Panc1 (cell line): ENCODE data around the gene NEK6. TPM values are rescaled to one million over a fixed set of nuclear protein-coding genes. Genes with fewer than 3 reads are reported as not detected.

ENCODE experiments used
- ATAC-seq: fragments of 200-7000 bp; cut with Tn5 transposase; 2 replicates; pipeline ENCODE4 v1.9.1; 2020; ENCODE audit warnings: mild to moderate bottlenecking, moderate library complexity
- BruUV-seq: library from RNA; stranded (reverse); fragments of 400-500 nt; replicated peaks from 2 replicates; lab custom pipeline; 2021; lab: Mats Ljungman, UMichigan
- CTCF ChIA-PET: fragments of 300-600 bp; sonication (Branson Sonifier 250); formaldehyde crosslinking; loops from one replicate; lab custom pipeline; 2022; ENCODE audit warnings: antibody characterized with exemption; lab: Charles Lee
- POLR2A ChIA-PET: fragments of 300-600 bp; sonication (Branson Sonifier 250); formaldehyde crosslinking; loops from one replicate; lab custom pipeline; 2022; ENCODE audit warnings: antibody characterized with exemption; lab: Charles Lee
- DNase-seq: peaks from one replicate; pipeline ENCODE4 v3.0.0-alpha.2; 2010; ENCODE audit warnings: low read depth, low spot score
- H3K27ac ChIP-seq: 2 replicates; pipeline ENCODE4 v1.5.1; 2011; ENCODE audit warnings: mild to moderate bottlenecking, low read length, inconsistent platforms
- H3K27me3 ChIP-seq: fragments of 200-500 bp; sonication (Bioruptor generic); 2 replicates; pipeline ENCODE4 v1.6.0; 2014; ENCODE audit warnings: low read length, inconsistent platforms; ENCODE audit not compliant: control insufficient read depth, insufficient read depth
- H3K36me3 ChIP-seq: fragments of 200-500 bp; sonication (Bioruptor generic); 2 replicates; pipeline ENCODE4 v1.5.1; 2014; ENCODE audit warnings: inconsistent platforms, mild to moderate bottlenecking, low read length, moderate library complexity; ENCODE audit not compliant: control insufficient read depth, insufficient read depth
- H3K4me1 ChIP-seq: 2 replicates; pipeline ENCODE4 v1.5.1; 2011; ENCODE audit warnings: inconsistent platforms, mild to moderate bottlenecking, low read length, moderate library complexity; ENCODE audit not compliant: control insufficient read depth, insufficient read depth
- H3K4me3 ChIP-seq, 2 experiments: 2 replicates each; pipeline ENCODE4 v1.5.1; 2011 to 2012; ENCODE audit warnings: low read depth in 2 of 2, low read length in 2 of 2, mild to moderate bottlenecking in 2 of 2, inconsistent platforms in 1 of 2, moderate library complexity in 1 of 2
- H3K9me3 ChIP-seq: fragments of 200-500 bp; sonication (Bioruptor generic); 2 replicates; pipeline ENCODE4 v1.5.1; 2014; ENCODE audit warnings: low read depth, mild to moderate bottlenecking, inconsistent platforms, low read length, moderate library complexity; ENCODE audit not compliant: control insufficient read depth, insufficient read depth
- POLR2AphosphoS5 ChIP-seq: IDR thresholded peaks from 2 replicates; pipeline ENCODE4 v1.6.1; 2012; ENCODE audit warnings: mild to moderate bottlenecking, low read depth, low read length, moderate library complexity
- REST ChIP-seq, 2 experiments: IDR thresholded peaks; 2 replicates each; pipeline ENCODE4 v1.6.1; 2011 to 2012; ENCODE audit warnings: low read depth in 2 of 2, control low read depth in 1 of 2, low read length in 1 of 2, mild to moderate bottlenecking in 1 of 2, moderate library complexity in 1 of 2; ENCODE audit not compliant: insufficient read depth in 1 of 2
- SIN3A ChIP-seq: IDR thresholded peaks from 2 replicates; pipeline ENCODE4 v1.6.1; 2012; ENCODE audit warnings: low read depth, mild to moderate bottlenecking, low read length, moderate library complexity, borderline replicate concordance; ENCODE audit not compliant: insufficient read depth
- TCF7L2 ChIP-seq: IDR thresholded peaks from 2 replicates; pipeline ENCODE4 v1.6.1; 2011; ENCODE audit warnings: mild to moderate bottlenecking, low read depth, low read length, inconsistent platforms
- in situ Hi-C: cut with HindIII; loops from 2 replicates; pipeline ENCODE4 v1.10.0; 2016; ENCODE audit warnings: low sequenced_read_pairs, low pct_unique_long_range_greater_than_20kb
- intact Hi-C: fragments of 100-400 bp; cut with micrococcal nuclease; formaldehyde crosslinking; loops from one replicate; pipeline ENCODE4 v1.10.0; 2022; ENCODE audit not compliant: unreplicated experiment
- total RNA-seq: library from RNA; stranded (reverse); gene quantifications from one replicate; pipeline ENCODE4 v1.2.1, GENCODE V29; 2021; ENCODE audit not compliant: unreplicated experiment
- TF ChIP-seq, protein P1 (sequence below): fragments of 450-650 bp; IDR thresholded peaks from 2 replicates; pipeline ENCODE4 v1.5.1; 2017; ENCODE audit warnings: mild to moderate bottlenecking

NEK6 gene
- total RNA-seq, 1 experiment from 2014 or later: 56.3 TPM

DNA sequence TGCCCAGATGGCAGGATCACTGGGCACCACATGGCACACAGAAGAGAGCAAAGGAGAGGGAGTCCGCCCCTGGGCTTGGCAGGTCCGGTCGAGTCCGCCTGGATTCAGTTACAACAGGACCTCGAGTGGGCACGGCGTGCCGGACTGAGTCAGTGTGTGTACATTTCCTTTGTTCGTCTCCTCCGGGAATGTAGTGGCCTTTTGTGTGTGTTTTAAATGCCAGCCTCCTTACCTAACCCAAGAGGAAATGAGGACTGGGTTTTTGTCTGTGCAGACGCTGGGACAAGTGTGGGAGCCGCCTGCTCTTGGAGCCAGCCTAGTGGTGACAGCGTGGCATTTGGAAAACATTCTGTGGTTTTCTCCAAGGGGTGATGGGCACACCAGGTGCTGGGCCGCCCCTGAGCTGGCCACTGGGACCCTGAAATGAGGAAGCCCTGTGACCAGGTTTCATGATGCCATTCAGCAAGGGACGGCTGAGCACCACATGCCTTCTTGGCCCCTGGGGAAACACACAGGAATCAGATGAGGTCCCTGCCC is 9.6 kb downstream of the NEK6 start:
- DNase-seq: no peak
- CTCF ChIA-PET: no interaction called here
- H3K27ac ChIP-seq: peak overlapping the region; percentile 87
- in situ Hi-C loops (no loop called here), intact Hi-C loops (no loop called here)
- H3K27me3 ChIP-seq: no peaks in the 10 kb centered on the region
- ATAC-seq: peak; percentile 62
- POLR2A ChIA-PET: no interaction called here
- no TSS peak for BruUV-seq
- no peaks in the 10 kb centered on the region for H3K36me3 ChIP-seq
- H3K4me1 ChIP-seq: peaks cover 81% of the 10 kb centered on the region
- TF ChIP-seq, protein P1, sequence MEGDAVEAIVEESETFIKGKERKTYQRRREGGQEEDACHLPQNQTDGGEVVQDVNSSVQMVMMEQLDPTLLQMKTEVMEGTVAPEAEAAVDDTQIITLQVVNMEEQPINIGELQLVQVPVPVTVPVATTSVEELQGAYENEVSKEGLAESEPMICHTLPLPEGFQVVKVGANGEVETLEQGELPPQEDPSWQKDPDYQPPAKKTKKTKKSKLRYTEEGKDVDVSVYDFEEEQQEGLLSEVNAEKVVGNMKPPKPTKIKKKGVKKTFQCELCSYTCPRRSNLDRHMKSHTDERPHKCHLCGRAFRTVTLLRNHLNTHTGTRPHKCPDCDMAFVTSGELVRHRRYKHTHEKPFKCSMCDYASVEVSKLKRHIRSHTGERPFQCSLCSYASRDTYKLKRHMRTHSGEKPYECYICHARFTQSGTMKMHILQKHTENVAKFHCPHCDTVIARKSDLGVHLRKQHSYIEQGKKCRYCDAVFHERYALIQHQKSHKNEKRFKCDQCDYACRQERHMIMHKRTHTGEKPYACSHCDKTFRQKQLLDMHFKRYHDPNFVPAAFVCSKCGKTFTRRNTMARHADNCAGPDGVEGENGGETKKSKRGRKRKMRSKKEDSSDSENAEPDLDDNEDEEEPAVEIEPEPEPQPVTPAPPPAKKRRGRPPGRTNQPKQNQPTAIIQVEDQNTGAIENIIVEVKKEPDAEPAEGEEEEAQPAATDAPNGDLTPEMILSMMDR: no peak
- no peak for TF ChIP-seq SIN3A
- no peak for TF ChIP-seq TCF7L2
- no peak for TF ChIP-seq REST (IDR thresholded peaks at IDR 0.05; ENCODE audit: insufficient read depth in 1 of 2, low read depth in 2 of 2, low read length in 1 of 2)
- TF ChIP-seq POLR2AphosphoS5: no peak
- H3K4me3 ChIP-seq: peak overlapping the region in 1 of 2 experiments; percentile 18; a peak in 1 of 4 replicates
- no peaks in the 10 kb centered on the region for H3K9me3 ChIP-seq

- TSS peak; percentile 9 for BruUV-seq
- Histone ChIP-seq H3K27me3 (no peaks in the 10 kb centered on the region), H3K9me3 (no peaks in the 10 kb centered on the region), H3K27ac (peak overlapping the region; percentile 87), H3K4me3 (no peak overlapping the region), H3K4me1 (peaks cover 76% of the 10 kb centered on the region), H3K36me3 (no peaks in the 10 kb centered on the region)
- ChIA-PET CTCF (no interaction called here), POLR2A (no interaction called here)
- in situ Hi-C loops (no loop called here), intact Hi-C loops (no loop called here)
- DNase-seq (no peak), ATAC-seq (no peak)
- TF ChIP-seq POLR2AphosphoS5: no peak
- no peak for TF ChIP-seq REST (IDR thresholded peaks at IDR 0.05; ENCODE audit: insufficient read depth in 1 of 2, low read depth in 2 of 2, low read length in 1 of 2)
- TF ChIP-seq SIN3A: no peak
- TF ChIP-seq TCF7L2: no peak
- TF ChIP-seq, protein P1: no peak
These were observed 10.5 kb downstream of the NEK6 start for GRCh38 chr9:124268248-124268647.
